PC-9 (cell line): ENCODE measurements around the gene LDHB. TPM values are rescaled to one million over a fixed set of nuclear protein-coding genes. Genes with fewer than 3 reads are reported as not detected.
"Not testable (repeated sequence)": the region's sequence is repeated elsewhere in the genome, so short reads cannot be mapped to it uniquely, and the experiment has no call there.

Source experiments
- BruUV-seq: library from RNA; stranded (reverse); fragments of 400-500 nt; replicated peaks from 2 replicates; lab custom pipeline; 2021; lab: Mats Ljungman, UMichigan
- CTCF ChIA-PET: fragments of 300-600 bp; sonication (Branson Sonifier 250); formaldehyde crosslinking; loops from one replicate; lab custom pipeline; 2022; ENCODE audit warnings: antibody characterized with exemption; lab: Charles Lee
- POLR2A ChIA-PET: fragments of 300-600 bp; sonication (Branson Sonifier 250); formaldehyde crosslinking; loops from one replicate; lab custom pipeline; 2022; ENCODE audit warnings: antibody characterized with exemption; ENCODE audit not compliant: unreplicated experiment; lab: Charles Lee
- DNase-seq, 2 experiments: peaks; one replicate each; pipeline versions ENCODE4 v3.0.0 to v3.0.0-alpha.2; 2015 to 2022; ENCODE audit warnings: mixed read lengths in 1 of 2
- H2AFZ ChIP-seq: fragments of 200-600 bp; sonication (generic); 2 replicates; pipeline ENCODE4 v1.8.1; 2017; ENCODE audit warnings: antibody characterized with exemption
- H3F3A ChIP-seq: fragments of 200-600 bp; sonication (generic); 2 replicates; pipeline ENCODE4 v1.8.1; 2017; ENCODE audit warnings: antibody characterized with exemption, mild to moderate bottlenecking, low read depth; ENCODE audit not compliant: insufficient read depth
- H3K27ac ChIP-seq: fragments of 200-600 bp; sonication (generic); 2 replicates; pipeline ENCODE4 v1.6.1; 2016; ENCODE audit warnings: mixed run types
- H3K27me3 ChIP-seq: fragments of 200-600 bp; sonication (generic); 2 replicates; pipeline ENCODE4 v1.6.1; 2016; ENCODE audit warnings: low read depth, mixed run types; ENCODE audit not compliant: insufficient read depth
- H3K36me3 ChIP-seq: fragments of 200-600 bp; sonication (generic); 2 replicates; pipeline ENCODE4 v1.6.1; 2016; ENCODE audit warnings: low read depth, mixed run types
- H3K4me1 ChIP-seq: fragments of 200-600 bp; sonication (generic); replicated peaks from 2 replicates; pipeline ENCODE4 v1.6.1; 2016; ENCODE audit warnings: mixed run types; ENCODE audit not compliant: insufficient read depth
- H3K4me2 ChIP-seq: fragments of 200-600 bp; sonication (generic); 2 replicates; pipeline ENCODE4 v1.6.1; 2017; ENCODE audit warnings: mixed run types
- H3K4me3 ChIP-seq: fragments of 200-600 bp; sonication (generic); 2 replicates; pipeline ENCODE4 v1.6.1; 2016; ENCODE audit warnings: mixed run types
- H3K79me2 ChIP-seq: fragments of 200-600 bp; sonication (generic); 2 replicates; pipeline ENCODE4 v1.6.1; 2017; ENCODE audit warnings: low read depth, mixed run types
- H3K9me2 ChIP-seq: fragments of 200-600 bp; sonication (generic); 2 replicates; pipeline ENCODE4 v1.8.1; 2017; ENCODE audit warnings: mild to moderate bottlenecking; ENCODE audit not compliant: insufficient read depth
- H3K9me3 ChIP-seq: fragments of 200-600 bp; sonication (generic); 2 replicates; pipeline ENCODE4 v1.8.1; 2016; ENCODE audit warnings: low read depth; ENCODE audit not compliant: insufficient read depth
- H4K20me1 ChIP-seq: fragments of 200-600 bp; sonication (generic); 2 replicates; pipeline ENCODE4 v1.8.1; 2017; ENCODE audit not compliant: insufficient read depth
- CTCF ChIP-seq: fragments of 200-600 bp; sonication (generic); conservative IDR thresholded peaks from 2 replicates; pipeline ENCODE4 v1.6.1; 2017; ENCODE audit warnings: mixed run types, antibody characterized with exemption, mild to moderate bottlenecking, moderate library complexity
- EZH2 ChIP-seq: fragments of 200-600 bp; sonication (generic); IDR thresholded peaks from 2 replicates; pipeline ENCODE4 v1.8.0; 2017; ENCODE audit warnings: antibody characterized with exemption, low read depth
- intact Hi-C: fragments of 100-400 bp; cut with micrococcal nuclease; formaldehyde crosslinking; loops from one replicate; pipeline ENCODE4 v1.10.0; 2022; ENCODE audit not compliant: unreplicated experiment
- total RNA-seq: library from RNA; stranded (reverse); gene quantifications from 2 replicates; pipeline ENCODE4 v1.2.3, GENCODE V29; 2021

Gene LDHB
- total RNA-seq, 1 experiment from 2014 or later, result 994 TPM

- no peaks in the 10 kb centered on the region for H3K27me3 ChIP-seq
- H3K27ac ChIP-seq, result no peak overlapping the region
- DNase-seq, result no peak
- no peak overlapping the region for H2AFZ ChIP-seq
- ChIA-PET POLR2A (no interaction called here), CTCF (no interaction called here)
- peaks cover 10% of the 10 kb centered on the region for H3K4me1 ChIP-seq
- no peak overlapping the region for H3K4me2 ChIP-seq
- no peak for TF ChIP-seq CTCF
- TF ChIP-seq EZH2, result no peak
- H3K9me2 ChIP-seq, result no peaks in the 10 kb centered on the region
- intact Hi-C loops, result no loop called here
- H3K79me2 ChIP-seq, result no peaks in the 10 kb centered on the region
- no peaks in the 10 kb centered on the region for H3K9me3 ChIP-seq
- H3F3A ChIP-seq, result no peaks in the 10 kb centered on the region
- BruUV-seq, result no TSS peak
- H3K4me3 ChIP-seq, result no peak overlapping the region
- no peaks in the 10 kb centered on the region for H4K20me1 ChIP-seq
- H3K36me3 ChIP-seq, result no peaks in the 10 kb centered on the region
These were observed 17.5 kb upstream of the LDHB start for GRCh38 chr12:21675096-21675495.

GRCh38 chr12:21673830-21674552, 16.3 kb upstream of the LDHB start:
- H3K9me3 ChIP-seq, H3K36me3 ChIP-seq, H4K20me1 ChIP-seq, H3K4me2 ChIP-seq, H2AFZ ChIP-seq, intact Hi-C loops, H3K79me2 ChIP-seq, H3F3A ChIP-seq, H3K4me3 ChIP-seq, DNase-seq, BruUV-seq, H3K27me3 ChIP-seq, H3K9me2 ChIP-seq, CTCF ChIA-PET, H3K27ac ChIP-seq: not testable (repeated sequence)
- peaks cover 10% of the 10 kb centered on the region for H3K4me1 ChIP-seq
- POLR2A ChIA-PET, result interaction anchor here (0.6 kb wide), 1 partner anchor 149 kb away, joined by 6 read pairs; no protein-coding TSS in a partner anchor

GRCh38 chr12:21672146-21672545, 14.5 kb upstream of the LDHB start:
- CTCF ChIA-PET, result no interaction called here
- H3K9me3 ChIP-seq, result no peaks in the 10 kb centered on the region
- peaks cover 8% of the 10 kb centered on the region; the same call in 1 of the 2 replicates for H3K27me3 ChIP-seq
- no peaks in the 10 kb centered on the region for H3K36me3 ChIP-seq
- POLR2A ChIA-PET, result interaction anchor here (0.6 kb wide), 1 partner anchor 149 kb away, joined by 4 read pairs; no protein-coding TSS in a partner anchor
- no peaks in the 10 kb centered on the region for H4K20me1 ChIP-seq
- BruUV-seq, result no TSS peak
- no peak overlapping the region for H3K4me3 ChIP-seq
- H2AFZ ChIP-seq, result no peak overlapping the region
- TF ChIP-seq CTCF (no peak), EZH2 (no peak)
- intact Hi-C loops, result no loop called here
- H3K4me1 ChIP-seq, result peaks cover 10% of the 10 kb centered on the region
- peak in 1 of 2 experiments; percentile 54 for DNase-seq
- H3K27ac ChIP-seq, result no peak overlapping the region
- no peaks in the 10 kb centered on the region for H3K79me2 ChIP-seq
- H3K4me2 ChIP-seq, result peak overlapping the region; percentile 7; the same call in 1 of the 2 replicates
- no peaks in the 10 kb centered on the region for H3F3A ChIP-seq
- no peaks in the 10 kb centered on the region for H3K9me2 ChIP-seq
